Endometrium (tissue), 2 donors: ENCODE data around the gene ATP6V0A4.
"Not testable (repeated sequence)": the region's sequence is repeated elsewhere in the genome, so short reads cannot be mapped to it uniquely, and the experiment has no call there.

Experiments
- FAIRE-seq: peaks from 2 replicates; lab custom pipeline; 2012; peaks lifted over from hg19 to GRCh38; lab: Jason Lieb, UNC
- donor health status: control.
- donor health status: control.

ATP6V0A4 gene

DNA sequence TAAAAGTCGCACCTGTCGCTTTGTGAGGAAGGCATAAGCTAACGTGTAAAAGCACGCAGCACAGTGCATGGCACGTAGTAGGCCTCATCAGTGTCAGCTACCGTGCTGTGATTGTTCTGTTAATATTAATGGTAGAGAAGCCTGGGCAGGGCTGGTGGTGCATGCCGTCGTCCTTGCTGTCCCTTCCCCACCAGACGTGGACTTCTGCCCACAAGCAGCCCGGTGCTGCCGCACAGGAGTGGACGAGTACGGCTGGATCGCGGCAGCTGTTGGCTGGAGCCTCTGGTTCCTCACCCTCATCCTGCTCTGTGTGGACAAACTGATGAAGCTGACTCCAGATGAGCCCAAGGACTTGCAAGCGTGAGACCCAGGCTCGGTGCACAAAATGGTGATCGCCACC, 4.7 kb upstream of the ATP6V0A4 start:
- no peak for FAIRE-seq

DNA sequence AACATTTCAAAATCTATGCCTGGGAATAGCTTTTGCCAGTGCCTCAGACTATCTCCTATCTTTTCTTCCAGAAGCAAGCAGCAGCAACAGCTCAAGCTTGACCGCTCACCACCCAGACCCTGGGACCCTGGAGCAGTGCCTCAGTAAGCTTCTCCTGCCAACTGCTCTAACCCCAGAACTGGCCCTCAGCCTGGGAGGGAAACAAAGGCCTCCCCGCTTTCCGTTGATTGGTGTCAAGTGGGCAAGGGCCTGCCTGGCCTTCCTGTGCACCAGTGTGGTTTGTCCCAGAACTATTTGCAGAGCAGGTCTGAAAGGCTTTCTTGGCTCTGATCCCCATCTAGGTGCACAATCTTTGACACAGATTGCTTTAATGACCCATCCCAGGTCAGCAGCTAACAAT, 3.3 kb upstream of the ATP6V0A4 start:
- no peak for FAIRE-seq

GRCh38 chr7:138799336-138800000, 1.5 kb upstream of the ATP6V0A4 start:
- no peak for FAIRE-seq

- FAIRE-seq = no peak
These were observed 840 bp upstream of the ATP6V0A4 start for GRCh38 chr7:138798836-138799235.

- not testable (repeated sequence) for FAIRE-seq
These were observed 950 bp downstream of the ATP6V0A4 start for GRCh38 chr7:138797046-138797445.

DNA sequence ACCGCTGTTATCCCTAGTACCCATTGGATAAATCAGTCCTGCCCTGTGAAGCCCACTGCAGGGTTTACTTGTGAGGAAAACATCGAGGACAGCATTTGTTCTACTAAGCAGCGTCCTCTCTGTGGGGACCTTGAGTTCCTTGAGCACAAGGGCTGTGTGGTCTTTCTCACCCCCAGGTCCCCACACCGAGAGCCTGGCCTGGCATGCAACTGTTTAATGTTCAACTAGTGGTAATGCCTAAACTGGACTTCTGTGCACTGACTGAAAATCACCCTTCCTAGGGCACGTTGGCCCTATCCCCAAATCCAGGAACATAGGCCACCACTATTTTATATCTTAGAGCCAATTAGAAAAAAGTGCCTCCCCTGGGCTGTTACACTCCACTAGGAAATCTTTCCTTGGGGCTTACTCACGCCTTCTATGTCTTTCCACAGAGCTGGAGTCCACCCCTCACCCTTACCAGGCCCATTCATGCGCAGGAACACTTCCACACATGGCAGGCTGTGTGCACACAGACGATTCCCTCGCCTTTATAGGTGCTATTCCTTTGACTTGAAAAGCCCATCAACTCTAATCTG, 1.9 kb downstream of the ATP6V0A4 start:
- no peak for FAIRE-seq

DNA sequence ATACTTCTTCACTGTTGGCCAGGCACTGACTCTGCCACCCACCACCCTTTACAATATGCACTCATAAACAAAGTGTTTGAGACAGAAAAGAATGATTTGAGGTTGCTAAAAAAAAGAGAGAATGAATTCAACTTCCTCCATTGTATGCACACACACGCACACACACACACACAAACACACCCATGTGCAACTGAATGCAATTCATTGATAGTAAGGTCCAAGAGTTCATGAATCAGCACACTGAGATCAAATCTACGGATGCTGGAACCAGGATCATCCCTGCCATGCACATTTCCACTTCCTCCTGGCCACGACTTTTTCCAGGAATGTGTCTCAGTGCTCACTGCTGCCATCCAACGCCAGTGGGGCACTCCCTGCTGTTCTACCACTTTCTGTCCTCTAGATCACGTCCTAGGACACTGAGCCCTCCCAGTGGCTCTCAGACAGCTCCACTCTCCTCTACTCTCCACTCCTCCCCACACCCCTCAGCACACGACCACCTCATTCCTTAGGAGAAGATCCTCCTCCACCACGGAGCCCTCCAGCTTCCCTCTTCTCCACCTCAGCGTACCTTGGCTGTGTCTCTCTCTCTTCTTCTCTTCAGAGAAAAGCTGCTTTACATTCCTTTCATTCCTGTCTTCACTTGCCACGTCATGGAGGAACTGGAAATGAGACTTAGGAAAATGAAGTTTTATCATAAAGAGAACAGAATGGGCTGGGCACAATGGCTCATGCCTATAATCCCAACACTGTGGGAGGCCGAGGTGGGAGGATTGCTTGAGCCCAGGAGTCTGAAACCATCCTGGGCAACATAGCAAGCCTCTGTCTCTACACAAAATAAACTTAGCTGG, 12.2 kb downstream of the ATP6V0A4 start:
- FAIRE-seq = no peak

DNA sequence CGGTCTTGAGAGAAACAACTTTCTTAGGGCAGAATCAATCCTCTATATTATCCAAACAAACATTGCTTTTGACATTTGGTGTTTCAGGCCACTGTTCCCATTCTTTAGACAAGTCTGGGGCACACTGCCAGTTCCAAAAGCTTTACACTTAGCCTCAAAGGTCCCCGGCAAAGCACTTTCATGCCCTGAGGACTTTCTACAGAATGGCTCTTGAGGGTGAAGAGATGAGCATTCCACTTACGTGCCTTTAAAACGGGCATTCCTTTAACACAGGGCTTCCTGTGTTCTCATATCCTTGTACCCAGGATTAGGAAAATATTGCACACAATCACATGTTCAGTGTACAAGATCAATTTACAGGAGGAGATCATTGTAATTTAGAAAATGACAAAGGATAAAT, 13.3 kb downstream of the ATP6V0A4 start:
- no peak for FAIRE-seq

DNA sequence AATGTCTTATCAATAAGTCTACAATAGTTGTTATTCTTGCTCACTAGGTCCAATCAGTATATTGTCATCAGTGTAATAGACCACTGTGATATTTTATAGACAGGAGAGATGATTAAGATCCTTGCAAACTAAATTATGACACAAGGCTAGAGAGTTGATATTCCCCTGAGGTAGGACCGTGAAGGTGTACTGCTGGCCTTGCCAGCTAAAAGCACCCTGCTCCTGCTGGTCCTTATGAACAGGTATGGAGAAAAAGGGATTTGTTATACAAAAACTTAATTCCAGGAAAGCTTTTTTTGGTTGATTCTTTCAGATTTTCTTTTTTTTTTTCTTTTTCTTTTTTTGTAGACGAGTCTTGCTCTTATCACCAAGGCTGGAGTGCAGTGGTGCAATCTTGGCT, 17.0 kb downstream of the ATP6V0A4 start:
- FAIRE-seq = no peak

DNA sequence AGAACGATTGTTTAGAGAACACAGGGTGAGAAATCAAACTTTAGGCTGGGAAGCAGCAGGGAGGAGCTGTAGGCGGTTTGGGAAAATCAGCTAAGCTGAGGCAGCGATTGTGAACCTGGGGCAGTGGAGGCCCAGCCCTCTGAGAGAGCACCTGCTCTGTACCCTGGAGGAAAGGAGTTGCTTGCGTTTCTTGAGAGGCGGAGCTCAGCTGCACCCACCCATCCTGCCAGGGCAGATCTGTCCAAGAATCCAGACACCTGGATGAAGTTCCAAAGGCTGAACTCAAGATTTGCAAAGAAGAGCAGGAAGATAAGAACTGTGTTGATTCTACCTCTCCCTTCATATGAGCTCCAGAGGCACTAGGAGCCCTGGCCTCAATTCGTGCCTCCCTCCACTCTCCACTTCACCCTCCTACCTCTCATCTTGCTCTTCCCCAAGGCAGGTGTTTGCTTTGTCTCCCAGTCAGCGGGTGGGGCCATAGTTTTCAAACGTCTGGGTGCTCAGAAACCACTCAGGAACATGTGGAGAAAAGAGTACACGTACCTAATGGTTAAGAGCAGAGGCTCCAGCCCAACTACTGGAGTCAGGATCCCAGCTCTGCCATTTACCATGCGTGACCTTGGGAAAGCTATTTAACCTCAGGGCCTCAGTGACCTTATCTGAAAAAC, 21.7 kb downstream of the ATP6V0A4 start:
- FAIRE-seq = no peak

- FAIRE-seq = no peak
These were observed 24.2 kb downstream of the ATP6V0A4 start for GRCh38 chr7:138773817-138774216.

DNA sequence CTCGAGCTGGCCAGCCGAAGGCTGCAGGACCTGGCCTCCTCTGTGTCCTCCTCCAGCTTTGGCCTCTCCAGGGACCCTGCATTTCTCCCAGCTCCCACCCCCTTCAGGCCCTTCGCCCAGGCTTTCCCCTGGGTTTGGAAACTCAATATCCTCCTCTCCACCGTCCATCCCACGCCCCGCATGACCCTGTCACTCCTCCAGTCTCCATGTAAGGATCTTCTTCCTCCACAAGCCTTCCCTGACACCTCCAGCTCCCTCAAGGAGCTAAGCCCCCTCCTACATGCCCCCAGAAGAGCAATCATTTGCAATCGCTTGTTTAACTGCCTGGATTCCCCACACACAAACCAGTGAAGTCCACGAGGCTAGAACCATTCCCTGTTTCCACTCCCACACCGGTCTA, 24.8 kb downstream of the ATP6V0A4 start:
- no peak for FAIRE-seq

DNA sequence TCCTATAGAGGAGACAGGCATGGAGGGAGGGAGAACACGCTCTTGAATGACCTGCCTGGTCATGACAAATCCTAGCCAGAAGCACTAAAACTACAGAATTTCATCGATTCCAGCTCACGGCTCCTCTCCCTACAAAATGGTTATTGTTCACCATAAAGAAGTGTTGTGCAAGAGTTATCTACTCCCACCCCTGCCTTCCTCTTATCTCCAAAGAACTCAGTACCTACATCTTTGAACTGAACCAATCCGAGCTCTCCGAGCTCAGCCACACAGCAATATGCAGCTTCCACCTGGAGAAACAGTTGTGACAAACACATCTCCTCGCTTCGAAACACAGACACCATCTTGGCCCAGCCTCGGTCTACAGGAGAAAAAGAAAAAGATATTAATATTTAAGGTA, 27.1 kb downstream of the ATP6V0A4 start:
- FAIRE-seq = no peak

DNA sequence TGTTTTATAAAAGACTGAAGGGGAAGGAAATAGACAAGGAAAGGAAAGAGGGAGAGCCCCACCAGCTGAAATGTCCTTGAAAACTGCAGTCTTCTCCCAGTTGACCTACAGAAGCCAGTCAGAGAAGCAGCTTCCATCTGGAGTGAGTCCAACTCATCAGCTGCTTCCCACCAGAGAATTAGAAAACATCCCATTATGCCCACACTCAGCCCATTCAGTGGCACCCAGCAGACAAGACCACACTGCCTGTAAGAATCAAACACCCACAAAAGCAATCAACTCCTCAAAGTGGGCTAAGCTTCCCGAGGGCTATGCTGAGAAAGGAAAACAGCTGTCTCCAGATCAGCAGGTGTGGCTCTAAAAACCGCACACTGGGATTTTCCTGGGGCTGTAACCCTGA, 29.8 kb downstream of the ATP6V0A4 start:
- FAIRE-seq = no peak

- no peak for FAIRE-seq
These were observed 41.3 kb downstream of the ATP6V0A4 start for GRCh38 chr7:138756591-138757242.

DNA sequence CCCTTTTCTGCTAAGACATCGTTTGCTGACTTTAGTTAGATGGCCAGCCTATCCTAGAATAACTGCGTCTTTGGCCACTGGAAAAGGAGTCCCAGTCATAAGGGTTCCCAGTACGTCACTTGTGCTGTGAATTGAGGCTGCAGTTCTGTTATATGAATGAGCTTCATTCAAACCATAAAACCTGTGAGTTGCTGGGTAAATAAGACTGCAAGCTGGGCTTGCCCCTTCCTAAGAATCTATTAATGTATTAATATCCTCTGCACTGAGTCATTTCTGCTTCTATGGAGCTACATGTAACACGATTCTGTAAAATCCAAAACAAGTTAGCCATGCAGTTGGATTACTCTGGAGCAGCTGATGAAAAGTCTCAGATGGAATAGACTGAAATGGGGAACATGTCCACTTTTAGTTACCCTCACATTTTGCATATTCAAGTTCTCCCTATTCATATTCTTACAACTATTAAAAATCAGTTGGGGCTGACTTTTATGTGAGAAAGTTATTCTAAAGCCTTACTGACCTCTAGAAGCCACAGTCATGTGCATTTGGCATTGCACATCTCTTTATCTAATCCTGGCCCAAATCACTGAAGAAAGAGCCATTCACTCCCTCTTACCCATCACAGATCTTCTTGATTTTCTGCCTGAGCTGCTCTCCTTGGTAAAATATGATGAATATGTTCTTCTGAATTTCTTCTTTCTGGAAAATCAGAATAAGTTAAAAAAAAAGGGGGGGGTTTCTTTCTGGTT, 42.0 kb downstream of the ATP6V0A4 start:
- FAIRE-seq = no peak

DNA sequence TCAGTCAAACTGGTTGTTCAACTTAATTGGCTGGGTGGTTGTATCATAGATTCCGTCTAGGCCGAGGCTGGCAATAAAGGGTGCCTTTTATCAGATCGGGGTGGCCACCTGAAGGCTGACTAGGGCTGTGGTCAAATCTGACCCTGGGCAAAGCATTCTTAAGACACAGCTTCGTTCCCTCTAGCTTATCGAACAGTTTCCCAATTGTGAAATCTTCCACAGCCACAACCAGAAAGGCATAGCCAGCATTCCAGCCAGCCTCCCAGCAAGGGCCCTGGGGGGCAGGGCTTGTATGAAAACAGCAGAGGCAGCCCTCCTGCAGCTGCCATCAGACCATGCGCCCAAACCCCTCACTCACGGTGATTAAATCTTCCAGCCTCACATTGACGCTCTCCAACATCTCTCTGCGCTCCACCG, 42.7 kb downstream of the ATP6V0A4 start:
- FAIRE-seq = no peak

GRCh38 chr7:138753610-138754009, 44.4 kb downstream of the ATP6V0A4 start:
- no peak for FAIRE-seq

GRCh38 chr7:138753150-138753518, 44.9 kb downstream of the ATP6V0A4 start:
- no peak for FAIRE-seq

DNA sequence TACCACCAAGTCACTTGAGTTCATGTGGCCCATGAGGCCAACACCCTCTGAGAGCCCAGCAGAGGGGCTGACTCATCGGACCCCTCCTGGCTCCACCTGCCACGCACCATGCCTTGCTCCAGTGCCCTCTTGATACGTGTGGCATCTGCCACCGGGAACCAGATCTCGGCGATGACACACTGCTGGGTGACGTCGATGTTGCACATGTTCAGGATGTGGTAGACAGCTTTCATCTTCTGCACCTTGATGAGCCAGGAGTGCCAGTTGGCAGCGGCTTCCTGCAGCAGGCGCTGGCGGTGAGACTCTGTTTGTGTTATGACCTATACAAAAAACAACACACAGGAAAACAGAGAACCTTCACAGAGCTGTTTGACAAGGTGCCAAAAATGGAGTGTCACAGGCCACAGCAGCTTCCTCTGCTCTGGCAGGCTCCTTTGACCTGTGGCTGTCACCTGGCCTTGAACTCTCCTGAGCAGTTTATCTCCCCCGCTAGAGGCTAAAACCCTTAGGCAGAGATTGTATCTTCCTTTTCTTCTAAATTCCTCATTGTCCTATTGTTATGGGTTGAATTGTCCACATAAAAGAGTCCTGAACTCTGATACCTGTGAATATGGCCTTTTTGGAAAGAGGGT, 45.4 kb downstream of the ATP6V0A4 start:
- no peak for FAIRE-seq

DNA sequence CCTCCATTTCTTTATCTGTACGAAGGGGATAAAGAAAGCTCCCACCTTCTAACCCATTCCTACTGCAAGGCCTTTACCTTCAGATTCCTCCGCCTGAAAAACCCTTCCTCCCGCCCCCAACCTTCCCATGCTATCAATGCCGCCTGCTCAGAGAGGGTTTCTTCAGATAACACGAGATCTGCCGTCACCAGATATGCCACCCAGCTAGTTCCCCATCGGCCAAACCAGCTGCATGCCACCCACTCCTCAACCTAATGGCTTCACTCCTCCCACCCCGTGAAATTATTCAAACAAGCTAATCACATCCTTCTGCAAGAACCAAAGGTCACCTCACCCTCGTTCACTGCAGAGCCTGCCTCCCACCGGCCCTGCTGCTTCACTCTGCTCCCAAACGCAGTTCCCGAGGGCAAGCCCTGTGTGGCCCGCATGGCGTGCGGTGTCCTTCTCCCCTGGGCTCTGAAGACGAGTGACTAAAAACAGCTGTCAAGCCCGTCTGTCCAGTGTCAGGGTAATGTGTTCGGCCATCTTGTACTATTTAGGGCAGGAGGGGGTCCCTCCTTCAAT, 47.0 kb downstream of the ATP6V0A4 start:
- FAIRE-seq = no peak
